Esophagus squamous epithelium (tissue), 4 donors: Measurements from ENCODE around the gene NEMF.

ENCODE experiments used
- POLR2A ChIP-seq, 4 donors: fragments of 450-650 bp; IDR thresholded peaks; one replicate each; pipeline ENCODE4 v1.6.1; 2017; ENCODE audit warnings: antibody characterized with exemption in 4 of 4, mild to moderate bottlenecking in 4 of 4, moderate library complexity in 3 of 4
- TF ChIP-seq, protein P1 (sequence below), 6 experiments: fragments of 450-650 bp in 4 of 6; fragments of 200-600 bp in 2 of 6; sonication (generic) in 2 of 6; IDR thresholded peaks; one replicate each; pipeline ENCODE4 v1.5.1; 2016 to 2019; ENCODE audit warnings: antibody characterized with exemption in 6 of 6, mild to moderate bottlenecking in 4 of 6, moderate library complexity in 4 of 6

GRCh38 chr14:49828640-49829039 is 23.9 kb downstream of the NEMF start:
- TF ChIP-seq, protein P1, sequence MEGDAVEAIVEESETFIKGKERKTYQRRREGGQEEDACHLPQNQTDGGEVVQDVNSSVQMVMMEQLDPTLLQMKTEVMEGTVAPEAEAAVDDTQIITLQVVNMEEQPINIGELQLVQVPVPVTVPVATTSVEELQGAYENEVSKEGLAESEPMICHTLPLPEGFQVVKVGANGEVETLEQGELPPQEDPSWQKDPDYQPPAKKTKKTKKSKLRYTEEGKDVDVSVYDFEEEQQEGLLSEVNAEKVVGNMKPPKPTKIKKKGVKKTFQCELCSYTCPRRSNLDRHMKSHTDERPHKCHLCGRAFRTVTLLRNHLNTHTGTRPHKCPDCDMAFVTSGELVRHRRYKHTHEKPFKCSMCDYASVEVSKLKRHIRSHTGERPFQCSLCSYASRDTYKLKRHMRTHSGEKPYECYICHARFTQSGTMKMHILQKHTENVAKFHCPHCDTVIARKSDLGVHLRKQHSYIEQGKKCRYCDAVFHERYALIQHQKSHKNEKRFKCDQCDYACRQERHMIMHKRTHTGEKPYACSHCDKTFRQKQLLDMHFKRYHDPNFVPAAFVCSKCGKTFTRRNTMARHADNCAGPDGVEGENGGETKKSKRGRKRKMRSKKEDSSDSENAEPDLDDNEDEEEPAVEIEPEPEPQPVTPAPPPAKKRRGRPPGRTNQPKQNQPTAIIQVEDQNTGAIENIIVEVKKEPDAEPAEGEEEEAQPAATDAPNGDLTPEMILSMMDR (IDR thresholded peaks at IDR 0.05) = no peak
- TF ChIP-seq POLR2A (IDR thresholded peaks at IDR 0.05) = no peak
